ENCODE results near the gene PARP1. TPM values are rescaled to one million over a fixed set of nuclear protein-coding genes. Genes with fewer than 3 reads are reported as not detected.

PARP1 gene
- total RNA-seq, 1 donor from 2014 or later, result 101 TPM

DNA sequence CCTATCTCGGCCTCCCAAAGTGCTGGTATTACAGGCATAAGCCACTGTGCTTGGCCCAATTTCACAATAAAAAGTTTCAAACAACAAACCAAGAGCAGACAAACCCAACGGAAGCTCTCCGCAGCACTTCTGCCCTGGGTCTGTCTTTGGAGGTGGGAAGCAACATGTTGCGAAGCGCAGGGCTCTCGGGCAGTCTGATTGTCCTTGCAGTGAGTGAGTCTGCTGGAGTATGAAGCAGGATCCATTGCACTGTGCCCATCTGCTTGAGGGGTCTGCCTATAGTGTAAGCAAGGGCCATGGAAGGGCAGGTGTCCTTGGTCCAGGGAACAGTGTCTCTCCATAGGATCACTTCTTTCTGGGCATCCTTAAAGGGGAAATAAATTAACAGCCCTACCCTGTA, 14.6 kb upstream of the PARP1 start:
- peaks cover 3% of the 10 kb centered on the region for H3K27me3 Mint-ChIP-seq (ENCODE audit: low read depth)
- TF ChIP-seq, protein P1, sequence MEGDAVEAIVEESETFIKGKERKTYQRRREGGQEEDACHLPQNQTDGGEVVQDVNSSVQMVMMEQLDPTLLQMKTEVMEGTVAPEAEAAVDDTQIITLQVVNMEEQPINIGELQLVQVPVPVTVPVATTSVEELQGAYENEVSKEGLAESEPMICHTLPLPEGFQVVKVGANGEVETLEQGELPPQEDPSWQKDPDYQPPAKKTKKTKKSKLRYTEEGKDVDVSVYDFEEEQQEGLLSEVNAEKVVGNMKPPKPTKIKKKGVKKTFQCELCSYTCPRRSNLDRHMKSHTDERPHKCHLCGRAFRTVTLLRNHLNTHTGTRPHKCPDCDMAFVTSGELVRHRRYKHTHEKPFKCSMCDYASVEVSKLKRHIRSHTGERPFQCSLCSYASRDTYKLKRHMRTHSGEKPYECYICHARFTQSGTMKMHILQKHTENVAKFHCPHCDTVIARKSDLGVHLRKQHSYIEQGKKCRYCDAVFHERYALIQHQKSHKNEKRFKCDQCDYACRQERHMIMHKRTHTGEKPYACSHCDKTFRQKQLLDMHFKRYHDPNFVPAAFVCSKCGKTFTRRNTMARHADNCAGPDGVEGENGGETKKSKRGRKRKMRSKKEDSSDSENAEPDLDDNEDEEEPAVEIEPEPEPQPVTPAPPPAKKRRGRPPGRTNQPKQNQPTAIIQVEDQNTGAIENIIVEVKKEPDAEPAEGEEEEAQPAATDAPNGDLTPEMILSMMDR (IDR thresholded peaks at IDR 0.05; ENCODE audit: unreplicated experiment), result no peak
- DNase-seq (ENCODE audit: low spot score in 2 of 2, unreplicated experiment in 2 of 2), result no peak
- no peak overlapping the region for H3K4me3 Mint-ChIP-seq
- H3K27ac Mint-ChIP-seq, result no peak overlapping the region
- peaks cover 2% of the 10 kb centered on the region for H3K4me1 Mint-ChIP-seq
- no peaks in the 10 kb centered on the region for H3K36me3 Mint-ChIP-seq
- no peaks in the 10 kb centered on the region for H3K9me3 Mint-ChIP-seq

DNA sequence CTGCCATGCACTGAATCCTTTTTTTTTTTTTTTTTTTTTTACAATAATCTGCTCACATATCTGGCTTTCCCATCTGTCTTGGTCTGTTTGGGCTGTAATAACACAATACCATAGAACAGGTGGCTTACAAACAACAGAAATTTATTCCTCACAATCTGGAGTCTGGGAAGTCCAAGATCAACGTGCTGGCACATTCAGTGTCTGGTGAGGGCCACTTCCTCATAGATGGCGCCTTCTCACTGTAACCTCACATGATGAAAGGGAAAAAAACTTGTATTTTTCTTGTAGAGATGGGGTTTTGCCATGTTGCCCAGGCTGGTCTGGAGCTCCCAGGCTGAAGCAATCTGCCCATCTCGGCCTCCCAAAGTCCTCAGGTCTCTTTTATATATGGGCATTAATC, 13.0 kb upstream of the PARP1 start:
- no peak overlapping the region for H3K27ac Mint-ChIP-seq
- no peak overlapping the region for H3K4me3 Mint-ChIP-seq
- H3K4me1 Mint-ChIP-seq, result peaks cover 2% of the 10 kb centered on the region
- TF ChIP-seq, protein P1 (IDR thresholded peaks at IDR 0.05; ENCODE audit: unreplicated experiment), result no peak
- no peak for DNase-seq (ENCODE audit: low spot score in 2 of 2, unreplicated experiment in 2 of 2)
- H3K27me3 Mint-ChIP-seq (ENCODE audit: low read depth), result peaks cover 5% of the 10 kb centered on the region
- H3K36me3 Mint-ChIP-seq, result no peaks in the 10 kb centered on the region
- H3K9me3 Mint-ChIP-seq, result no peaks in the 10 kb centered on the region

DNA sequence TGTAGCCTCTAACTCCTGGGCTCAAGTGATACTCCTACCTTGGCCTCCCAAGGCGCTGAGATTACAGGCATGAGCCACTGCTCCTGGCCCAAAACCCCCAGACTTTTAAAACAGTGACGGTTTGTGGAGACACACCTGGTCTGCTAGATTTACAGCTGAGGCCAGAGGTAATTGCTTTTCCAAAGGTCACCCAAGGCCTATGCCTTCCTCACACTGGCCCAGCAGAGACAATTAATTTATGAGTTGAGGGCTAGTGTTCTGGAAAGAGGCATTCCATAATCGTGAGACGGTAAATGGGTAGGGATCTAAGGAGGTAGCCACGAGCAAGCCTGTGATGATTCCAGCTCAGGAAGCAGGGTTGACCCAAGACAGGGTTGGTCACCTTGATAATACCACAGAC, 12.4 kb upstream of the PARP1 start:
- no peaks in the 10 kb centered on the region for H3K9me3 Mint-ChIP-seq
- no peak overlapping the region for H3K4me3 Mint-ChIP-seq
- no peaks in the 10 kb centered on the region for H3K4me1 Mint-ChIP-seq
- TF ChIP-seq, protein P1 (IDR thresholded peaks at IDR 0.05; ENCODE audit: unreplicated experiment), result no peak
- no peaks in the 10 kb centered on the region for H3K36me3 Mint-ChIP-seq
- H3K27me3 Mint-ChIP-seq (ENCODE audit: low read depth), result peaks cover 5% of the 10 kb centered on the region
- H3K27ac Mint-ChIP-seq, result no peak overlapping the region
- DNase-seq (ENCODE audit: low spot score in 2 of 2, unreplicated experiment in 2 of 2), result no peak

DNA sequence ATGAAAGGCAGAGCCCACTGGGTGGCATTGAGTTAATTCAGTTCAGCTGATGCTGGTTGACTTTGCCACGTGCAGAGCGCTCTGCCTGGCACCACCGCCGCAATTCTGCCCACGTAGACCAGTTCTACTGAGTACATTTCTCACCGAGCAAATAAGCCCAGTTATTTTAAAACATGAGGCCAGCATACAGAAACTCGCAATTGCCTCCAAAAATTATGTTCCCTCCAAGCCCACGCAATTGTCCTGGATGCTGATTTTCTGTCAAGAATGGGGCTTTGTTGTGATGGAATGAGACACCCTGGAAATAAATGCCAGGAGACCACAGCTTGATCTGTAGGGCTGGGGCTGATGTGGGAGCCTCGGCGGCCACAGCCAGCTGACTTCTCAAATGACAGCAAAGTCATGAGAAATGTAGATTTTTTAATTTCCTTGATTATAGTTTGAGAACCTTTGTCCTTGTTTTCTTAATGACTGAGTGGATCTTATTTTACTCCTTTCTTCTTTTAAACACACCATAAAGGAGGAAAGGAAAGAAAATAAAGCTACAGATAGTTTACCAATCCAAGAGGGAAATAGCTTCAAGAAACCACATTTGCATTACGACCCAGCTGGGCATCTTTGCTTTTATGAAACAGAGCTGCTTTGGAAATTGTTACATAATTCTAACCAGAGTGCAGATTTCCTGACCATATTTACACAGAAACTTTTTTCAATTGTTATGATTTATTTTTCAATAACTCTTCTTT, 11.6 kb upstream of the PARP1 start:
- DNase-seq (ENCODE audit: low spot score in 2 of 2, unreplicated experiment in 2 of 2), result no peak
- Mint-ChIP-seq H3K27me3 (ENCODE audit: low read depth) (peaks cover 5% of the 10 kb centered on the region), H3K4me1 (no peaks in the 10 kb centered on the region), H3K27ac (no peak overlapping the region), H3K4me3 (no peak overlapping the region), H3K36me3 (no peaks in the 10 kb centered on the region), H3K9me3 (no peaks in the 10 kb centered on the region)
- TF ChIP-seq, protein P1 (IDR thresholded peaks at IDR 0.05; ENCODE audit: unreplicated experiment), result no peak

DNA sequence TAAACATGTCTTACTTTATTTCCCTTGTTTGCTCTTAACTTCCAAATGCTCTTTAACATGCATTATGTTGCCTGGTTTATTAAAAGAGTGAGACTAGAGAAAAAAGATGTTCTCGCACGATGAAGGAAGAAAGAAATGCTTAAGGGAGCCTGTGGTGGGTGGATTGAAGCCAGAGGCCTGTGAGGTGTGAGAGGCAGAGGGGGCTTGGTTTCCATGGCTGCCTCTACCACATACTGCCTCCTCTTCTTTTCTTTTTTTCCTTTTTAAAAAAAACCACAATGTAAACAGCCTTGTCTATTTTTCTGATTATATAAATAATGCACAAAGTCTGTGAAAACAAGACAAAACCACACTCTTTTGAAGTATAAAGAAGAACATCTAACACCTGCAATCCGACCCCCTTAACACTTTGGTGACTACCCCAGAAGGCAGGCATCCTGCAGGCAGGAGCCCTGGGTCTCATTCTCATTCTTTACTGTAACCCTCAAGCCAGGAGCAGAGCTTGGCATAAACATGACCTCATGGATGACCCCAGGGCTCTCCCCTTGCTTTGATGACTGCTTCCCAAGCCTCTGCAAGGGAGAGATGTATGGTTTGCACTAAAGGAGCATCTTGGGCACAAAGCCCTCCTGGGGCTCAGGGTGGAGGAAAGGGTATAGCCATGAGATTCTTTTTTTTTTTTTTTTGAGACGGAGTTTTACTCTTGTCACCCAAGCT, 10.1 kb upstream of the PARP1 start:
- no peak overlapping the region for H3K27ac Mint-ChIP-seq
- no peaks in the 10 kb centered on the region for H3K36me3 Mint-ChIP-seq
- TF ChIP-seq, protein P1 (IDR thresholded peaks at IDR 0.05; ENCODE audit: unreplicated experiment), result no peak
- no peaks in the 10 kb centered on the region for H3K4me1 Mint-ChIP-seq
- no peak for DNase-seq (ENCODE audit: low spot score in 2 of 2, unreplicated experiment in 2 of 2)
- H3K9me3 Mint-ChIP-seq, result no peaks in the 10 kb centered on the region
- H3K27me3 Mint-ChIP-seq (ENCODE audit: low read depth), result peaks cover 5% of the 10 kb centered on the region
- no peak overlapping the region for H3K4me3 Mint-ChIP-seq
